Erythroblast (primary cell): Measurements from ENCODE around the gene ANTXR2.

Source experiments
- GATA1 ChIP-seq: IDR thresholded peaks from 2 replicates; pipeline ENCODE4 v1.6.1; 2011; ENCODE audit warnings: low read depth, mild to moderate bottlenecking, control low read depth, low read length, moderate library complexity
- POLR2A ChIP-seq: IDR thresholded peaks from 2 replicates; pipeline ENCODE4 v1.6.1; 2011; ENCODE audit warnings: mild to moderate bottlenecking, low read length

GRCh38 chr4:79886557-79886956 lies 186.5 kb downstream of the ANTXR2 start:
- TF ChIP-seq POLR2A (no peak), GATA1 (no peak)
